Caco-2 (cell line): ENCODE measurements around the gene CIT. TPM values are rescaled to one million over a fixed set of nuclear protein-coding genes. Genes with fewer than 3 reads are reported as not detected.

Experiments
- BruUV-seq: library from RNA; stranded (reverse); fragments of 400-500 nt; replicated peaks from 2 replicates; lab custom pipeline; 2021; lab: Mats Ljungman, UMichigan
- CTCF ChIA-PET: fragments of 300-600 bp; sonication (Branson Sonifier 250); formaldehyde crosslinking; loops from one replicate; lab custom pipeline; 2022; ENCODE audit warnings: antibody characterized with exemption; lab: Charles Lee
- POLR2A ChIA-PET: fragments of 300-600 bp; sonication (Branson Sonifier 250); formaldehyde crosslinking; loops from one replicate; lab custom pipeline; 2022; ENCODE audit warnings: antibody characterized with exemption; lab: Charles Lee
- DNase-seq, 2 experiments: peaks; one replicate each; pipeline versions ENCODE4 v3.0.0 to v3.0.0-alpha.2; 2020 to 2022
- H3K27me3 ChIP-seq: replicated peaks from 2 replicates; pipeline ENCODE4 v1.6.0; 2011; ENCODE audit warnings: low read length; ENCODE audit not compliant: control insufficient read depth, insufficient read depth
- H3K36me3 ChIP-seq: 2 replicates; pipeline ENCODE4 v1.5.1; 2011; ENCODE audit warnings: low read length; ENCODE audit not compliant: control insufficient read depth, insufficient read depth
- H3K4me1 ChIP-seq: fragments of 250-450 bp; sonication (Bioruptor Pico); 2 replicates; pipeline ENCODE4 v1.5.1; 2020; ENCODE audit warnings: mild to moderate bottlenecking
- H3K4me3 ChIP-seq: 2 replicates; pipeline ENCODE4 v1.5.1; 2011; ENCODE audit warnings: low read depth, mild to moderate bottlenecking, control low read depth, low read length
- H3K9me3 ChIP-seq: fragments of 250-450 bp; sonication (Bioruptor Pico); 2 replicates; pipeline ENCODE4 v1.5.1; 2020; ENCODE audit warnings: mild to moderate bottlenecking, moderate library complexity
- H3K27ac Mint-ChIP-seq: one replicate; pipeline ENCODE4 v1.8.0; 2022; ENCODE audit warnings: mixed read lengths; ENCODE audit not compliant: unreplicated experiment
- H3K27me3 Mint-ChIP-seq: one replicate; pipeline ENCODE4 v1.8.0; 2022; ENCODE audit warnings: mixed read lengths; ENCODE audit not compliant: insufficient read depth, unreplicated experiment
- H3K36me3 Mint-ChIP-seq: one replicate; pipeline ENCODE4 v1.8.0; 2022; ENCODE audit warnings: mild to moderate bottlenecking, mixed read lengths; ENCODE audit not compliant: insufficient read depth, unreplicated experiment
- H3K4me1 Mint-ChIP-seq: one replicate; pipeline ENCODE4 v1.8.0; 2022; ENCODE audit warnings: low read depth, mixed read lengths; ENCODE audit not compliant: unreplicated experiment
- H3K4me3 Mint-ChIP-seq: one replicate; pipeline ENCODE4 v1.8.0; 2022; ENCODE audit warnings: mild to moderate bottlenecking, moderate library complexity, mixed read lengths; ENCODE audit not compliant: unreplicated experiment
- H3K9me3 Mint-ChIP-seq: one replicate; pipeline ENCODE4 v1.8.0; 2022; ENCODE audit warnings: mixed read lengths; ENCODE audit not compliant: unreplicated experiment
- CTCF ChIP-seq, 2 experiments: fragments of 200-600 bp in 1 of 2; IDR thresholded peaks; 1 replicate in 1 of 2; 2 replicates in 1 of 2; pipeline versions ENCODE4 v1.5.1 to v1.8.0; 2011 to 2022; ENCODE audit warnings: antibody characterized with exemption in 1 of 2, control low read depth in 1 of 2, inconsistent platforms in 1 of 2, low read depth in 1 of 2, low read length in 1 of 2, mild to moderate bottlenecking in 1 of 2, moderate library complexity in 1 of 2; ENCODE audit not compliant: insufficient read depth in 1 of 2, severe bottlenecking in 1 of 2, unreplicated experiment in 1 of 2
- intact Hi-C: fragments of 100-400 bp; cut with micrococcal nuclease; formaldehyde crosslinking; loops from one replicate; pipeline ENCODE4 v1.10.0; 2022; ENCODE audit not compliant: unreplicated experiment
- total RNA-seq: library from RNA; stranded (reverse); gene quantifications from 2 replicates; pipeline ENCODE4 v1.2.3, GENCODE V29; 2022

Gene CIT
- total RNA-seq, 1 experiment from 2014 or later = 55.9 TPM

- intact Hi-C loops = no loop called here
- no TSS peak for BruUV-seq
- H3K36me3 ChIP-seq = no peaks in the 10 kb centered on the region; the same call in 1 of the 2 replicates
Observed at GRCh38 chr12:119758722-119759121, 118.4 kb downstream of the CIT start.

GRCh38 chr12:119758234-119758633 lies 118.9 kb downstream of the CIT start:
- no peaks in the 10 kb centered on the region; the same call in 1 of the 2 replicates for H3K36me3 ChIP-seq
- no peaks in the 10 kb centered on the region for H3K27me3 ChIP-seq
- BruUV-seq = no TSS peak
- Mint-ChIP-seq H3K36me3 (peaks cover 35% of the 10 kb centered on the region), H3K4me1 (no peaks in the 10 kb centered on the region), H3K4me3 (no peak overlapping the region), H3K27ac (no peak overlapping the region), H3K27me3 (no peaks in the 10 kb centered on the region), H3K9me3 (no peaks in the 10 kb centered on the region)
- CTCF ChIA-PET = no interaction called here
- H3K9me3 ChIP-seq = no peaks in the 10 kb centered on the region
- TF ChIP-seq CTCF (IDR thresholded peaks at IDR 0.05; ENCODE audit: insufficient read depth in 1 of 2, low read depth in 1 of 2, low read length in 1 of 2, severe bottlenecking in 1 of 2, unreplicated experiment in 1 of 2) = no peak
- POLR2A ChIA-PET = no interaction called here
- no peak overlapping the region for H3K4me3 ChIP-seq
- DNase-seq = no peak
- intact Hi-C loops = no loop called here
- H3K4me1 ChIP-seq = no peaks in the 10 kb centered on the region

More at GRCh38 chr12:119758722-119759121, 118.4 kb downstream of the CIT start:
- TF ChIP-seq CTCF (IDR thresholded peaks at IDR 0.05; ENCODE audit: insufficient read depth in 1 of 2, low read depth in 1 of 2, low read length in 1 of 2, severe bottlenecking in 1 of 2, unreplicated experiment in 1 of 2) = no peak
- DNase-seq = no peak
- Mint-ChIP-seq H3K36me3 (peaks cover 35% of the 10 kb centered on the region), H3K27ac (no peak overlapping the region), H3K9me3 (no peaks in the 10 kb centered on the region), H3K4me1 (no peaks in the 10 kb centered on the region), H3K4me3 (no peak overlapping the region), H3K27me3 (no peaks in the 10 kb centered on the region)
- no peaks in the 10 kb centered on the region for H3K27me3 ChIP-seq
- H3K9me3 ChIP-seq = no peaks in the 10 kb centered on the region
- H3K4me1 ChIP-seq = no peaks in the 10 kb centered on the region
- ChIA-PET CTCF (no interaction called here), POLR2A (no interaction called here)
- H3K4me3 ChIP-seq = no peak overlapping the region

- Mint-ChIP-seq H3K36me3 (peaks cover 44% of the 10 kb centered on the region), H3K9me3 (no peaks in the 10 kb centered on the region), H3K27me3 (no peaks in the 10 kb centered on the region), H3K4me1 (no peaks in the 10 kb centered on the region), H3K27ac (no peak overlapping the region), H3K4me3 (no peak overlapping the region)
- no TSS peak for BruUV-seq
- H3K27me3 ChIP-seq = no peaks in the 10 kb centered on the region
- POLR2A ChIA-PET = no interaction called here
- H3K36me3 ChIP-seq = no peaks in the 10 kb centered on the region
- no peak overlapping the region for H3K4me3 ChIP-seq
- no peak for TF ChIP-seq CTCF (IDR thresholded peaks at IDR 0.05; ENCODE audit: insufficient read depth in 1 of 2, low read depth in 1 of 2, low read length in 1 of 2, severe bottlenecking in 1 of 2, unreplicated experiment in 1 of 2)
- no peaks in the 10 kb centered on the region for H3K9me3 ChIP-seq
- CTCF ChIA-PET = no interaction called here
- H3K4me1 ChIP-seq = no peaks in the 10 kb centered on the region
- intact Hi-C loops = no loop called here
- DNase-seq = no peak
Observed at GRCh38 chr12:119751961-119752360, 125.2 kb downstream of the CIT start.
